Thoracic aorta (tissue), 2 donors: Measurements from ENCODE around the gene SERINC1. TPM values are rescaled to one million over a fixed set of nuclear protein-coding genes. Genes with fewer than 3 reads are reported as not detected.

Source experiments
- ATAC-seq: fragments of 150-250 bp; one replicate; pipeline ENCODE4 v1.8.0; 2017; ENCODE audit warnings: low read depth; ENCODE audit not compliant: insufficient number of reproducible peaks, low FRiP score
- DNase-seq: peaks from one replicate; pipeline ENCODE4 v3.0.0-alpha.2; 2020; ENCODE audit warnings: low spot score
- H3K27ac ChIP-seq, 2 donors: fragments of 200-600 bp; sonication (generic); 1 replicate in 1 of 2; 2 replicates in 1 of 2; pipeline ENCODE4 v1.5.1; 2016; ENCODE audit warnings: mild to moderate bottlenecking in 2 of 2, moderate library complexity in 2 of 2
- H3K27me3 ChIP-seq: fragments of 200-600 bp; sonication (generic); replicated peaks from 2 replicates; pipeline ENCODE4 v1.6.0; 2016; ENCODE audit warnings: mild to moderate bottlenecking; ENCODE audit not compliant: insufficient read depth
- H3K36me3 ChIP-seq: fragments of 200-600 bp; sonication (generic); one replicate; pipeline ENCODE4 v1.5.1; 2016
- H3K4me1 ChIP-seq, 2 donors: fragments of 200-600 bp; sonication (generic); 1 replicate in 1 of 2; 2 replicates in 1 of 2; pipeline versions ENCODE4 v1.5.1 to v1.6.0; 2016; ENCODE audit warnings: low read depth in 2 of 2, mild to moderate bottlenecking in 1 of 2; ENCODE audit not compliant: control insufficient read depth in 1 of 2
- H3K4me3 ChIP-seq: fragments of 200-600 bp; sonication (generic); 2 replicates; pipeline ENCODE4 v1.5.1; 2016; ENCODE audit warnings: mild to moderate bottlenecking
- H3K9me3 ChIP-seq: fragments of 200-600 bp; sonication (generic); 2 replicates; pipeline ENCODE4 v1.5.1; 2016
- CTCF ChIP-seq: fragments of 200-600 bp; sonication (generic); IDR thresholded peaks from one replicate; pipeline ENCODE4 v1.5.1; 2019; ENCODE audit warnings: antibody characterized with exemption
- total RNA-seq, 2 donors: library from RNA; depleted of rRNA; stranded (reverse); fragments of >200 nt; gene quantifications; one replicate each; pipeline versions ENCODE4 v1.1.0 to v1.2.3, GENCODE V29; 2016

The SERINC1 gene
- total RNA-seq, 2 donors from 2014 or later, result 248 to 258 TPM

- H3K36me3 ChIP-seq, result no peaks in the 10 kb centered on the region
- no peak for ATAC-seq
Measured at GRCh38 chr6:122423734-122424133, 47.9 kb downstream of the SERINC1 start.

GRCh38 chr6:122422614-122423267 is 48.9 kb downstream of the SERINC1 start:
- H3K36me3 ChIP-seq, result no peaks in the 10 kb centered on the region
- TF ChIP-seq CTCF, result no peak

More at GRCh38 chr6:122423734-122424133, 47.9 kb downstream of the SERINC1 start:
- no peaks in the 10 kb centered on the region for H3K9me3 ChIP-seq
- DNase-seq, result no peak
- TF ChIP-seq CTCF, result no peak
- H3K27ac ChIP-seq, result no peak overlapping the region
- H3K4me1 ChIP-seq, result no peaks in the 10 kb centered on the region
- H3K27me3 ChIP-seq, result no peaks in the 10 kb centered on the region
- H3K4me3 ChIP-seq, result no peak overlapping the region

GRCh38 chr6:122422003-122422402 is 49.6 kb downstream of the SERINC1 start:
- Histone ChIP-seq H3K4me3 (no peak overlapping the region), H3K36me3 (no peaks in the 10 kb centered on the region), H3K27me3 (no peaks in the 10 kb centered on the region), H3K9me3 (no peaks in the 10 kb centered on the region), H3K4me1 (no peaks in the 10 kb centered on the region), H3K27ac (no peak overlapping the region)
- TF ChIP-seq CTCF, result no peak
- DNase-seq, result no peak
- no peak for ATAC-seq

More at GRCh38 chr6:122422614-122423267, 48.9 kb downstream of the SERINC1 start:
- DNase-seq, result no peak
- no peaks in the 10 kb centered on the region for H3K27me3 ChIP-seq
- no peak for ATAC-seq
- H3K4me1 ChIP-seq, result no peaks in the 10 kb centered on the region
- no peaks in the 10 kb centered on the region for H3K9me3 ChIP-seq
- H3K4me3 ChIP-seq, result no peak overlapping the region
- no peak overlapping the region for H3K27ac ChIP-seq

GRCh38 chr6:122416825-122417224 is 54.8 kb downstream of the SERINC1 start:
- TF ChIP-seq CTCF, result no peak
- Histone ChIP-seq H3K36me3 (no peaks in the 10 kb centered on the region), H3K9me3 (no peaks in the 10 kb centered on the region), H3K4me3 (no peak overlapping the region), H3K27ac (no peak overlapping the region), H3K4me1 (no peaks in the 10 kb centered on the region), H3K27me3 (no peaks in the 10 kb centered on the region)
- DNase-seq (no peak), ATAC-seq (no peak)

GRCh38 chr6:122412001-122412400 is 59.6 kb downstream of the SERINC1 start:
- H3K4me1 ChIP-seq, result no peaks in the 10 kb centered on the region
- TF ChIP-seq CTCF, result no peak
- no peaks in the 10 kb centered on the region for H3K27me3 ChIP-seq
- no peak overlapping the region for H3K4me3 ChIP-seq
- no peaks in the 10 kb centered on the region for H3K36me3 ChIP-seq
- ATAC-seq, result no peak
- DNase-seq, result no peak
- no peak overlapping the region for H3K27ac ChIP-seq
- no peaks in the 10 kb centered on the region for H3K9me3 ChIP-seq
